ENCODE data around the gene RBM7. TPM values are rescaled to one million over a fixed set of nuclear protein-coding genes. Genes with fewer than 3 reads are reported as not detected.

RBM7 gene
- total RNA-seq, 1 donor from 2014 or later = 61.1 TPM

DNA sequence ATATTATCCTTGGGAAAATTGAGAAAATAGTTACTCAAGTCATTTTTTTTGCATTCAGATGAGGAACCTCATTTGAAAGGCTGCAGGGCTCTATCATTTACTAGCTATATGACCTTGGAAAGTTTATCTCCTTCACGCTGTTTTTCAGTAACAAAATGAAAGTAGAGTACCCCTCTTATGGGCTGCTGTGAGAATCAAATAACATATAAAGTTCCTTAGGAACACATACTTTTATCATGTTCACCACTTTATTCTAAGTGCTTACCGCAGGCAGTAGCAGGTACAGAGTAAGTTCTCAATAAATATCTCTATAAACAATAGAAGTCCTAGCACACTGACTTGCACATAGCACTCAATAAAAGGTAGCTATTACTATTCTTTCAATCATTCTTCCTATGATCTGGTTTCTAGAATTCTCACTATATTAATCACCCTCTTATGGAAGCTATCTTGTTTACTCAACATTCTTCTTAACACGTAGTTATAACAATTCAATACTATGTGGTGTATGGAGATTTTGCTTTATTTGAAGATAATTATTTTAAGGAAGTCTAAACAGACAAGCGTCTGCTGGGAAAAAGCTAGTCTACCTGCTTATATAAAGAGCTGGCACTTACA is 2.1 kb upstream of the RBM7 start:
- Histone ChIP-seq H4K20me1 (ENCODE audit: low read depth) (no peaks in the 10 kb centered on the region), H2AFZ (replicated peaks) (no peak overlapping the region), H3K36me3 (no peaks in the 10 kb centered on the region), H3K9me3 (ENCODE audit: low read depth) (no peaks in the 10 kb centered on the region), H3K27ac (no peak overlapping the region), H3K4me2 (peak overlapping the region; percentile 97), H3K4me1 (peaks cover 14% of the 10 kb centered on the region), H3K4me3 (no peak overlapping the region), H3F3A (ENCODE audit: low read depth) (peaks cover 17% of the 10 kb centered on the region), H3K79me2 (ENCODE audit: low read depth) (peaks cover 45% of the 10 kb centered on the region), H3K9ac (no peak overlapping the region), H3K27me3 (no peaks in the 10 kb centered on the region)
- no peak overlapping the region for H3K27ac Mint-ChIP-seq
- TF ChIP-seq EZH2 (IDR thresholded peaks at IDR 0.05) (no peak), EZH2phosphoT487 (IDR thresholded peaks at IDR 0.05) (no peak)
- TF ChIP-seq, protein P1, sequence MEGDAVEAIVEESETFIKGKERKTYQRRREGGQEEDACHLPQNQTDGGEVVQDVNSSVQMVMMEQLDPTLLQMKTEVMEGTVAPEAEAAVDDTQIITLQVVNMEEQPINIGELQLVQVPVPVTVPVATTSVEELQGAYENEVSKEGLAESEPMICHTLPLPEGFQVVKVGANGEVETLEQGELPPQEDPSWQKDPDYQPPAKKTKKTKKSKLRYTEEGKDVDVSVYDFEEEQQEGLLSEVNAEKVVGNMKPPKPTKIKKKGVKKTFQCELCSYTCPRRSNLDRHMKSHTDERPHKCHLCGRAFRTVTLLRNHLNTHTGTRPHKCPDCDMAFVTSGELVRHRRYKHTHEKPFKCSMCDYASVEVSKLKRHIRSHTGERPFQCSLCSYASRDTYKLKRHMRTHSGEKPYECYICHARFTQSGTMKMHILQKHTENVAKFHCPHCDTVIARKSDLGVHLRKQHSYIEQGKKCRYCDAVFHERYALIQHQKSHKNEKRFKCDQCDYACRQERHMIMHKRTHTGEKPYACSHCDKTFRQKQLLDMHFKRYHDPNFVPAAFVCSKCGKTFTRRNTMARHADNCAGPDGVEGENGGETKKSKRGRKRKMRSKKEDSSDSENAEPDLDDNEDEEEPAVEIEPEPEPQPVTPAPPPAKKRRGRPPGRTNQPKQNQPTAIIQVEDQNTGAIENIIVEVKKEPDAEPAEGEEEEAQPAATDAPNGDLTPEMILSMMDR (IDR thresholded peaks at IDR 0.05) = no peak
- peak overlapping the region; percentile 33 for H3K4me3 Mint-ChIP-seq
- H3K4me1 Mint-ChIP-seq = peaks cover 20% of the 10 kb centered on the region
- no peaks in the 10 kb centered on the region for H3K27me3 Mint-ChIP-seq (ENCODE audit: insufficient read depth, low read depth)
- DNase-seq (ENCODE audit: low spot score) = no peak
- H3K9me3 Mint-ChIP-seq = no peaks in the 10 kb centered on the region
- H3K36me3 Mint-ChIP-seq = peaks cover 5% of the 10 kb centered on the region

DNA sequence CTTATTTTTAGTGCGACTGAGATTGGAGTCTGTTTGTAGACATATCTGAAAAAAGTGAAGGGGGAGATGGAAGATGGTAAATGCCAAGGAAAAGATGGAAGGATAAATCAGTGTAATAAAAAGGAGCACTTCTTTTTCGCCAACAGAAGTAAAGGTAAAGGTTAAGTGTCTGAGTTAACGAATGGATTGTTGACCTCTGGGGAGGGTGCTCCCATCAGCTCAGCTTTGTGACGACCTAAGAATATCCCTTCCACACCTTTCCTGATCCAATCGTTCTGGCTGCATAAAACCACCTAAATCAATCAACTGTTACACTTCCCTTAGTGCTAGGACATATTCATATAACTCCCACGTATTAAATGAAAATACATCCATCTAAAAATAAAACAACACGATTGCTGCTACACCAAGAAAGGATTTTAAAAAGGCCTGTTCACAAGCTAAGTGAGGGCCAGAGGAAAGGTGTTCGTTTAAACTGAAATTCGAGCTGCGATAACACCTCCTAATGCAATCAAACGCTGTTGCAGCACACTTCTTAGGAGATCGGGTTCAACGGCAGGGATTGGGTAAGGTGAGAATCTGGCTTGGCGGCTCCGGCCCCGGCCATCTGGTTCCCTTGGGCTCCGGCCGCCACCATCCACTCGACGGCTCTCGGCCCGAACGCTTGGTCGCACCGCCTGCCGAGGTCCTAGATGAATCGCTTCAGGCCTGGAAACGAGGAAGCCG is 813 bp upstream of the RBM7 start:
- Mint-ChIP-seq H3K27ac (peak overlapping the region; percentile 93), H3K4me1 (peaks cover 20% of the 10 kb centered on the region), H3K27me3 (ENCODE audit: insufficient read depth, low read depth) (no peaks in the 10 kb centered on the region), H3K4me3 (peak overlapping the region; percentile 94), H3K36me3 (peaks cover 9% of the 10 kb centered on the region), H3K9me3 (no peaks in the 10 kb centered on the region)
- Histone ChIP-seq H3K4me3 (peak overlapping the region; percentile 74), H4K20me1 (ENCODE audit: low read depth) (peaks cover 8% of the 10 kb centered on the region), H2AFZ (replicated peaks) (peak overlapping the region; percentile 40), H3F3A (ENCODE audit: low read depth) (peaks cover 17% of the 10 kb centered on the region), H3K36me3 (no peaks in the 10 kb centered on the region), H3K9ac (peak overlapping the region; percentile 24), H3K9me3 (ENCODE audit: low read depth) (no peaks in the 10 kb centered on the region), H3K27me3 (no peaks in the 10 kb centered on the region), H3K4me2 (peak overlapping the region; percentile 97), H3K4me1 (peaks cover 14% of the 10 kb centered on the region), H3K27ac (peak overlapping the region; percentile 83), H3K79me2 (ENCODE audit: low read depth) (peaks cover 58% of the 10 kb centered on the region)
- TF ChIP-seq EZH2 (IDR thresholded peaks at IDR 0.05) (no peak), EZH2phosphoT487 (IDR thresholded peaks at IDR 0.05) (no peak)
- TF ChIP-seq, protein P1 (IDR thresholded peaks at IDR 0.05) = no peak
- peak; percentile 85 for DNase-seq (ENCODE audit: low spot score)

DNA sequence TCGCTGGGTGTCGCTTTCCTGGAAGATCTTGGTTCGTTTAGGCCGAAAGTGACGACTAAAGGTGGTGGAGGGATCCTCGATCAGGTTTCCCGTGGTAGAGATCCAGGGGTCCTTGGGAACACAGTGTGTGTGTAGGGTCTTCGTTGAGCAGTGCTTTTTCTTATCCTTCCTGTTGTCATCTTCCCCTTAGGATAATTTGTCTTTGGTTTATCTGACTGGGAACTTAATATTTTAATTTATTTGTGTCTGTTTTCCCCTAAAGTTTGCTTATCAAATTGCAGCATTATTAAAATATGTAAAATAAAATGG is 403 bp downstream of the RBM7 start:
- Histone ChIP-seq H3K4me2 (peak overlapping the region; percentile 97), H3K9ac (peak overlapping the region; percentile 62), H3K27me3 (no peaks in the 10 kb centered on the region), H2AFZ (replicated peaks) (peak overlapping the region; percentile 40), H3K27ac (peak overlapping the region; percentile 83), H3K4me3 (peak overlapping the region; percentile 74), H3K9me3 (ENCODE audit: low read depth) (no peaks in the 10 kb centered on the region), H3K36me3 (peaks cover 5% of the 10 kb centered on the region), H3K79me2 (ENCODE audit: low read depth) (peaks cover 69% of the 10 kb centered on the region), H3K4me1 (peaks cover 14% of the 10 kb centered on the region), H4K20me1 (ENCODE audit: low read depth) (peaks cover 8% of the 10 kb centered on the region), H3F3A (ENCODE audit: low read depth) (peaks cover 17% of the 10 kb centered on the region)
- no peak for TF ChIP-seq EZH2phosphoT487 (IDR thresholded peaks at IDR 0.05)
- peaks cover 20% of the 10 kb centered on the region for H3K4me1 Mint-ChIP-seq
- DNase-seq (ENCODE audit: low spot score) = no peak
- no peaks in the 10 kb centered on the region for H3K27me3 Mint-ChIP-seq (ENCODE audit: insufficient read depth, low read depth)
- peak overlapping the region; percentile 93 for H3K27ac Mint-ChIP-seq
- peaks cover 17% of the 10 kb centered on the region for H3K36me3 Mint-ChIP-seq
- H3K9me3 Mint-ChIP-seq = no peaks in the 10 kb centered on the region
- peak overlapping the region; percentile 94 for H3K4me3 Mint-ChIP-seq

DNA sequence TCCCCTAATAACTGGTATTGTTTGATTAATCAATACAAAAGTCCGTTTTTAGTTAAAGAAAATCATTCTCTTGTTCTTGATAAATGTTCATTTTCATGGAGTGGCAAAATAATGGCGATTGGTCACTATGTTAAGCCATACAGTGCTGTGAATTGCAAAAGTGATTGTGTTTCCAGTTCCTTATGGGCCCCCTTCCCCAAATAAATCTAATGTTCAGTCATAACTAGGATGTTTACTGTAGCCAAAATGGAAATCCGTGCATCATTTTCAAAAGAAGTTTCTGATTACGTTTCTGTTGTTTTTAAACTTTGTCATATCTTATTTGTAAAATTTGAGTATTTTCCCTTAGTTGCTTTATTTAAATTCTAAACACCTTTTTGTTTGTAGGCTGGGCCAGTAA is 845 bp downstream of the RBM7 start:
- TF ChIP-seq, protein P1 (IDR thresholded peaks at IDR 0.05) = no peak
- TF ChIP-seq EZH2 (IDR thresholded peaks at IDR 0.05) = no peak
- no peak for TF ChIP-seq EZH2phosphoT487 (IDR thresholded peaks at IDR 0.05)
- no peak overlapping the region for H2AFZ ChIP-seq (replicated peaks)
- H3K9ac ChIP-seq = peak overlapping the region; percentile 62
- peaks cover 8% of the 10 kb centered on the region for H4K20me1 ChIP-seq (ENCODE audit: low read depth)
- peaks cover 71% of the 10 kb centered on the region for H3K79me2 ChIP-seq (ENCODE audit: low read depth)
- H3K4me3 ChIP-seq = peak overlapping the region; percentile 74
- H3K27me3 ChIP-seq = no peaks in the 10 kb centered on the region
- peak overlapping the region; percentile 93 for H3K27ac Mint-ChIP-seq
- peaks cover 14% of the 10 kb centered on the region for H3K4me1 ChIP-seq
- no peaks in the 10 kb centered on the region for H3K9me3 Mint-ChIP-seq
- H3F3A ChIP-seq (ENCODE audit: low read depth) = peaks cover 17% of the 10 kb centered on the region
- H3K4me1 Mint-ChIP-seq = peaks cover 20% of the 10 kb centered on the region
- peaks cover 7% of the 10 kb centered on the region for H3K36me3 ChIP-seq
- no peak for DNase-seq (ENCODE audit: low spot score)
- peak overlapping the region; percentile 94 for H3K4me3 Mint-ChIP-seq
- no peaks in the 10 kb centered on the region for H3K9me3 ChIP-seq (ENCODE audit: low read depth)
- no peaks in the 10 kb centered on the region for H3K27me3 Mint-ChIP-seq (ENCODE audit: insufficient read depth, low read depth)
- peak overlapping the region; percentile 83 for H3K27ac ChIP-seq
- peaks cover 20% of the 10 kb centered on the region for H3K36me3 Mint-ChIP-seq
- peak overlapping the region; percentile 97 for H3K4me2 ChIP-seq
